Ectodermal cell (in vitro differentiated cells): ENCODE data around the gene XPNPEP2.

Source experiments
- H3K27ac ChIP-seq: 2 replicates; pipeline ENCODE4 v1.7.0; 2013; ENCODE audit warnings: mild to moderate bottlenecking, low read depth, low read length; ENCODE audit not compliant: insufficient read depth, poor library complexity, severe bottlenecking
- H3K27me3 ChIP-seq: 2 replicates; pipeline ENCODE4 v1.7.0; 2013; ENCODE audit warnings: mild to moderate bottlenecking, low read length; ENCODE audit not compliant: insufficient read depth, control insufficient read depth, poor library complexity, severe bottlenecking
- H3K36me3 ChIP-seq: one replicate; pipeline ENCODE4 v1.7.0; 2013; ENCODE audit warnings: low read length; ENCODE audit not compliant: control insufficient read depth, insufficient read depth
- H3K4me1 ChIP-seq: one replicate; pipeline ENCODE4 v1.7.0; 2013; ENCODE audit warnings: low read length; ENCODE audit not compliant: control insufficient read depth, insufficient read depth
- H3K4me3 ChIP-seq: 2 replicates; pipeline ENCODE4 v1.7.0; 2013; ENCODE audit warnings: low read depth, low read length, control low read depth; ENCODE audit not compliant: insufficient read depth
- H3K9me3 ChIP-seq: 2 replicates; pipeline ENCODE4 v1.7.0; 2013; ENCODE audit warnings: mild to moderate bottlenecking, low read length, moderate library complexity; ENCODE audit not compliant: control insufficient read depth
- WGBS, 2 experiments: methylation state at CpG; one replicate each; pipeline ENCODE4 v1.1.7; 2013; ENCODE audit warnings: missing lambda C conversion rate in 2 of 2; 5-methylcytosine and 5-hydroxymethylcytosine counted together

Gene XPNPEP2

GRCh38 chrX:129747533-129747932 is 8.8 kb downstream of the XPNPEP2 start:
- H3K36me3 ChIP-seq, result no peaks in the 10 kb centered on the region
- WGBS, 2 experiments, result 85 to 86% methylated on average over 4 of the region's 4 CpGs
- H3K27ac ChIP-seq, result no peak overlapping the region
- no peaks in the 10 kb centered on the region for H3K27me3 ChIP-seq
- no peaks in the 10 kb centered on the region for H3K4me1 ChIP-seq
- no peaks in the 10 kb centered on the region for H3K9me3 ChIP-seq
- no peak overlapping the region for H3K4me3 ChIP-seq

- no peaks in the 10 kb centered on the region for H3K36me3 ChIP-seq
- H3K4me1 ChIP-seq, result no peaks in the 10 kb centered on the region
- H3K9me3 ChIP-seq, result no peaks in the 10 kb centered on the region
- no peak overlapping the region for H3K27ac ChIP-seq
- no peak overlapping the region for H3K4me3 ChIP-seq
- 80 to 88% methylated on average over 3 to 4 of the region's 4 CpGs for WGBS, 2 experiments
- H3K27me3 ChIP-seq, result no peaks in the 10 kb centered on the region
Observed at GRCh38 chrX:129748305-129748704, 9.5 kb downstream of the XPNPEP2 start.

- Histone ChIP-seq H3K9me3 (no peaks in the 10 kb centered on the region), H3K4me3 (no peak overlapping the region), H3K36me3 (no peaks in the 10 kb centered on the region), H3K4me1 (no peaks in the 10 kb centered on the region), H3K27me3 (no peaks in the 10 kb centered on the region), H3K27ac (no peak overlapping the region)
- WGBS, 2 experiments, result 93 to 100% methylated on average over 2 of the region's 2 CpGs
Observed at GRCh38 chrX:129749069-129749468, 10.3 kb downstream of the XPNPEP2 start.

- Histone ChIP-seq H3K27me3 (no peaks in the 10 kb centered on the region), H3K4me1 (no peaks in the 10 kb centered on the region), H3K4me3 (no peak overlapping the region), H3K9me3 (no peaks in the 10 kb centered on the region), H3K36me3 (no peaks in the 10 kb centered on the region), H3K27ac (no peak overlapping the region)
- 94 to 95% methylated on average over 6 of the region's 8 CpGs for WGBS, 2 experiments
Observed at GRCh38 chrX:129750971-129751370, 12.2 kb downstream of the XPNPEP2 start.

- H3K36me3 ChIP-seq, result no peaks in the 10 kb centered on the region
- WGBS, 2 experiments, result 48 to 50% methylated on average over 22 of the region's 22 CpGs
- H3K4me1 ChIP-seq, result no peaks in the 10 kb centered on the region
- no peak overlapping the region for H3K27ac ChIP-seq
- H3K27me3 ChIP-seq, result no peaks in the 10 kb centered on the region
- no peak overlapping the region for H3K4me3 ChIP-seq
- H3K9me3 ChIP-seq, result no peaks in the 10 kb centered on the region
Observed at GRCh38 chrX:129754056-129755024, 15.6 kb downstream of the XPNPEP2 start.

GRCh38 chrX:129755779-129756650 is 17.2 kb downstream of the XPNPEP2 start:
- H3K9me3 ChIP-seq, result no peaks in the 10 kb centered on the region
- no peak overlapping the region for H3K27ac ChIP-seq
- H3K36me3 ChIP-seq, result no peaks in the 10 kb centered on the region
- 80% methylated on average over 18 of the region's 18 CpGs for WGBS, 2 experiments
- no peaks in the 10 kb centered on the region for H3K27me3 ChIP-seq
- H3K4me1 ChIP-seq, result no peaks in the 10 kb centered on the region
- no peak overlapping the region for H3K4me3 ChIP-seq

GRCh38 chrX:129759576-129760061 is 20.8 kb downstream of the XPNPEP2 start:
- Histone ChIP-seq H3K27me3 (no peaks in the 10 kb centered on the region), H3K4me3 (no peak overlapping the region), H3K36me3 (no peaks in the 10 kb centered on the region), H3K9me3 (no peaks in the 10 kb centered on the region), H3K27ac (no peak overlapping the region), H3K4me1 (no peaks in the 10 kb centered on the region)
- WGBS, 2 experiments, result 77 to 78% methylated on average over 14 of the region's 14 CpGs

- Histone ChIP-seq H3K27me3 (no peaks in the 10 kb centered on the region), H3K4me3 (no peak overlapping the region), H3K4me1 (no peaks in the 10 kb centered on the region), H3K27ac (no peak overlapping the region), H3K36me3 (no peaks in the 10 kb centered on the region), H3K9me3 (no peaks in the 10 kb centered on the region)
- WGBS, 2 experiments, result 88 to 90% methylated on average over 9 of the region's 9 CpGs
Observed at GRCh38 chrX:129760155-129760554, 21.4 kb downstream of the XPNPEP2 start.

GRCh38 chrX:129760981-129761380 is 22.2 kb downstream of the XPNPEP2 start:
- no peak overlapping the region for H3K27ac ChIP-seq
- 93 to 98% methylated on average over 4 to 5 of the region's 6 CpGs for WGBS, 2 experiments
- no peaks in the 10 kb centered on the region for H3K36me3 ChIP-seq
- H3K4me1 ChIP-seq, result no peaks in the 10 kb centered on the region
- no peaks in the 10 kb centered on the region for H3K27me3 ChIP-seq
- no peak overlapping the region for H3K4me3 ChIP-seq
- H3K9me3 ChIP-seq, result no peaks in the 10 kb centered on the region

- whole genome bisulfite sequencing, 2 experiments, result 94 to 100% methylated on average over 4 of the region's 4 CpGs
- H3K36me3 ChIP-seq, result no peaks in the 10 kb centered on the region
- H3K27ac ChIP-seq, result no peak overlapping the region
- H3K27me3 ChIP-seq, result no peaks in the 10 kb centered on the region
- H3K4me1 ChIP-seq, result no peaks in the 10 kb centered on the region
- no peaks in the 10 kb centered on the region for H3K9me3 ChIP-seq
- H3K4me3 ChIP-seq, result no peak overlapping the region
Observed at GRCh38 chrX:129761596-129761995, 22.8 kb downstream of the XPNPEP2 start.
